Measurements from ENCODE around the gene MAMSTR.

The MAMSTR gene

DNA sequence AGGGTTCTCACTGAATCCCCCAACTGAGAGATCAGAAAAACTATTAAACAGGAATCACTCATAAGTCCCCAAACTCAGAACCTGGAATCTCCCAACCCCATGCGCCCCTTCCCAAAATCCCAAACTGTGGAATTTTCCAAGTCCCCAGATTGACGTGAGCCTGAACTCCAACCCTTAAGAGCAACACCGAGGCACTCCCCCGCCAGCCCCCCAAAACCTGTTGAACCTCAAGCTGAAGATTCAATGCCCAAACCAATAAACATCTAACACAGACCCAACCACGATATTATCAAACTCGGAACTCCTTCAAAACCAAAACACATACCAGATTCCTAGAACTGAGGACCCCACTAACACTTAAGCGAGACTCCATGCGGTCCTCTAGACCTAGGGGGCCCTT, 26.6 kb upstream of the MAMSTR start:
- no peak for DNase-seq

DNA sequence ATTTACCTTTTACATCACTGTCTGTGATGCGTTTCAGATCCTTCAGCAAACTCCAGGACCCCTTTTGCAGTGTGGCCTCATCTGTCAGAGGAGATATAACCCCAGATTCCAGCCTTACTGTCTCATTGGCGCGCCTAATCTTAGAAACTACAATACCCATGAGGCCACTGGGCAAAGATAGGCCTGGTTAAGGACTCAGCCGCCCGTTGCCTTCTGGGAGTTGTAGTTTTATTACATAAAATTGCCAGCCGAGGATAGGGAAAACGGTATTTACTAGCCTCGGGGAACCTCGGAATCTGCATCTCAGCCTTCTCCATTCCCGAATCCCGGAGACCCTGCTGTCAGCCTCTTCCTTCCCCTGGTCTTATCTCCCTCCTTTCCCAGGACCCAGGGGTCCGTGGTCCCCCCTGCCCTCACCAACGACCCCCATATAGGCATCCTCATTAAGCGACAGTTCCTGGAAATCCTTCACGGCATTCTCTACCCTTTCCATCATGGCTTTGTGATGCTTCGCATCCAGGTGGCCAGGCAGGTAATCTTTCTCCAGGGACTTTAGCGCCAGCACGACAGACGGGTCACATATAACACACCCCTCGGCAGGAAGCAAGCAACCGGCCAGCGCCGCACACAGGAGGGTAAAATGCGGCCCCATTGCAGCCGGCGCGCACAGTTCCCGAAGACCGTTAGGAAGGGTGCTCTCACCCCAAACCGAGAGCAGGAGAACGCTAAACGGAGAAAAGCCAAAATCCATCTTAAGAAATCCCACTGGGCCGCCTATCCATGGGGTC, 25.9 kb upstream of the MAMSTR start:
- DNase-seq: peak; percentile 57 to 59

DNA sequence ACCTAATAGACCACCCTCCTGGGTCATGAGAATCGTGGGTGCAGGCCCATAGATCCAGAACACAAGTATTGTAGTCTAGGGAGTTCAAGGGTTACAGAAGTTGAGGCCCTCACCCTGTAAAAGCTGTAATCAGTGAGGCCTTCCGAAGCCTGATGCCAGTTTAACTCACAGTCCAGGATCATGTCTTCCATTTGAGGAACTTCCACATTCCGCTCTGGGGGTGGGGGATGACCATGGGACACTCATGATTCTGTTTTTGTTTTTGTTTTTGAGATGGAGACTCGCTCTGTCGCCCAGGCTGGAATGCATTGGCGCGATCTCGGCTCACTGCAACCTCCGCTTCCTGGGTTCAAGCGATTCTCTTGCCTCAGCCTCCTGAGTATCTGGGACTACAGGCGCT, 22.6 kb upstream of the MAMSTR start:
- DNase-seq: no peak

DNA sequence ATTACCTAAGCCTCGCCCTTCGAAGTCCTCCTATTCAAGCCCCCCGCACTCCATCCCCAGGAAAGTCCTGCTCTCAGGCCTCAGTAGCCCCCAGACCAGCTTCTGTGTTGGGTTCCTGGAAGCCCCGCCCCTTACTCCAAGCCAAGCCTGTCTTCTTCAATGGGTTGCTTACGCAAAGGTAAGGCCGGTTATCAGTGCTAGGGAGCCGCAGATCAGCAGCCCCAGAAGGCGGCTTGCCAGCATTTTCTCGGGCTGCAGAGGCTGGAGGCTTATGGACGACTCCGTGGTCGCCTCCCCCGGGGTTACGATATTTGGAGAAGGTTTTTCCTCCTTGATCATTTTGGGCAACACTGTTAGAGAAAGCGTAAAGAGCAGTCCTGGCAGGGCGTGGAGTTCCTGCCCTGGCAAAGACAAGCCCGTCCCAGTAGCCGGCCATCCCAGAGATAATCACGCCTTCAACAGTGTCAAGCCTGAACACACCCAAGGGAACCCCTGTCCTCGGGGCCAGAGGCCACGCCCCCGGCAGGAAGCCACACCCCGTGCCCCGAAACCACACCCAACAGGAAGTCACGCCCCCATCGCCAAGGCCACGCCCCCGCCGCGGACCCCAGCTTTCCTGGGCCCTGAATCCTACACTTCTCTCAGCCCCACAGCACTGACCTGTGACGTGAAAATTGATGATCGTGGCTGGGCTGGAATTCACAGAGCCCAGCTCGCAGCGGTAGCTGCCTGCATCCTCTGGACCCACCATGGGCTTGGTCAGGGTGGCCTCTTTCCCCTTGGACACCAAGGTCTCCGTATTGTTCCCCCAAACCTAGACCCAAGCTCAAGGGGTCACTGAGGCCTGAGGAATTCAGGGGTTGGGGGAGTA, 21.8 kb upstream of the MAMSTR start:
- DNase-seq: peak; percentile 53 to 58

DNA sequence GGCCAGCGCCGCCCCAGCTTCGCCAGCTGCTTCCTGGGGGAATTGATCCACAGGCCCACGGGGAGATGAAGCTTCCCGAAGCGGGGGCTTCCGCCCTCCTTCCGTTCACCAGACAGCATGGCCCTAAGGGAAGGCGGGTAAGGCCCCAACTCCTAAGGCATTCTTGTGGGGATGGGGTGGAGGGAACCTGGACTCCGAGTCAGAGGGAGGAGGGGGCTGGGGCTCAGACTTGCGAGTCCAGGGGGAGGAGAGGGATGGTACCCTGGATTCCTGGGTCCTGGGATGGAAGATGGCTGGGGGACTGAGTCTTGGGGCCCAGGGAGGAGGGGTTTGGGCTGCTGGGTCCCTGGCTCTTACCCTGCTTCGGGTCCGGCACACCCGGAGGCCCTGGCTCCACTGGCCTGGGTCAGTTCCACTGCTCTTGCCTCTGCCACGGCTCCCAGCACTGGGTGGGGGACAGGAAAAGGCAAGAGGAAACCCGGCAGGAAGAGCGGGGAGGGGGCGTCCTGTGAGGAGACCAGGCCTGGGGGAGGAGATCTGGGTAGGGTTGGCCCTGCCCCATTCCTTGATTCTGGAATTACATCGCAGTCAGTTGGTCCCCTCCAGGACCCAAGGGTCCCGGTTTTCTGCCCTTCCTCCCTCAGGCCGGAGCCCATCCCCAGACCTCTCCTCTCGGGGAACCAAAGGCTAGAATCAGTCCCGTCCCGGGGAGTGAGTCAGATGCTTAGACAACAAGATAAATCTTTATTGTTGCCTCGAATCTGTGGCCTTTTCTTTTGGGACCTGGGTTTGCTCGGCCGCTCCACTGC, 20.8 kb upstream of the MAMSTR start, which contains the start of gene RASIP1:
RASIP1 (minus strand) TSS at position 447 of the 809 bp plus-strand sequence; CDS start at position 119, 328 bp downstream.
- DNase-seq: no peak

DNA sequence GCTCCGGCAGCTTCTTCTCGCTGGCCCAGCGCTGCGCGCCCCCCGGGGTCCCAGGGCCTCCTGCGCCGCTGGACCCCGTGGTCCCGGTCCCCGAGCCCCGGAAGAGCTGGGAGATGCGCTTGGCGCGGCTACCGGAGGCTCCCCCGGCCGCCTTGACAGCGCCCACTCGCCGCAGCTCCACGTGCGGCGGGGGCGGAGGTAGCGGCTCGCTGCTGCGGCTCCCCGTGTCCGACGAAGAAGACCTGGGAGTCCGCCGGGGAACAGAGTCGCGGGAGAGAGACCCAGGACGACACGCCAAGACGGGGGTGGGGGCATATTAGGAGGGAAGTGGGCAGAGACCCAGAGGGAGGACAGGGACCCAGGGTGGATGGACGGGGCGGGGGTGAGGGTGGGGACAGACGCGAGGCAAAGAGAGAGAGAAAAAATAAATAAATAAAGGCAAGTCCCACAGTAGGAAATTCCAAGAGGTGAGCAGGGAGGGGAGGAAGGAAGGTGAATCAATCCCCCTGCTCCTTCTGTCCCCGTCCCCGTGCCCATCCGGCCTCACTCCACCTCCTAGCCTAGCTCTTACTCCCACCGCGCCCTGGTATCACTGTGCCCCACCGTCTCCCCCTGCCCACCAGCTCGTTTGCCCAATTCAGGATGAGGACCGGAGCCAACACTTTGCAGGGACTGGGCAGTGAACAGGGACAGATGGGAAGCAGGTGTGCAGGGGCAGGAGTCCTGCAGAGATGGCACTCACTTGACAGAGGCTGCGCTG, 20.1 kb upstream of the MAMSTR start:
- no peak for DNase-seq

DNA sequence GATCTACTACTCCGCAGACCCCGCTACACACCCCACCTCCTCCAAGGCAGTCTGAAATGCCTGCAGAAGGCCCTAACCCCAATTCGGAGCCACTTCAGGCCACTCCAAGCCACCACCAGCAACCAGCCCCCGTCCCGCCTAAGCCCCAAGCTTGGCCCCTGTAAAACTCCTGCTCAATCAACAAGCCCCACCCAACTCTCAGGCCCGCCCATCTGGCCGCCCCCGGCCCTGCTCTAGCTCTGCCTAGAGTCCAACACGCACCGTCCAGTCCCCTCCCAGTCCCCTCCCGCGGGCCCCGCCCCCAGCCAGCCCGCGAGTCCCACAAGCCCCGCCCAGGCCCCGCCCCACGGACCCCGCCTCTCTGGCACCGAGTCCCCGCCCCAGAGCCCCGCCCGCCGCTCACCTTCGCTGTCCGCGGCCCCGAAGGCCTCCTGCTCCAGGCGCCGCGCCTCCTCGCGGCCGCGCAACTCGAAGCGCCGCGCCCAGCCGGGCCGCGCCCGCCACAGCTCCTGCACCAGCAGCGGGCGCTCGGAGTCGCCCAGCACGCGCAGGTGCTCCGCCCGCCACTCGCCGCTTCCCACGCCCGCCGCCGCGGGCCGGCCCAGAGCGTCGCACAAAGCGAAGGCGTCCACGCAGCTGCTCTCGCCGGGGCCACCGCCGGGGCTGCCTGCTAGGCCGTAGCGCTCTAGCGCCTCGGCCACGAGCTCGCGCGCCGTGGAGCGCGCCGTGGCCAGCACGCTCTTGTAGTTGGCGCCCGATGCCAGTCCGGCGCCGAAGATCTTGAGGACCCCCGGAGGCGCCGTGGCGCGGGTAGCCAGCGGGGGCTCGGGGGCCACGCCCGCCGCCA, 19.3 kb upstream of the MAMSTR start:
- peak; percentile 94 to 98 for DNase-seq

DNA sequence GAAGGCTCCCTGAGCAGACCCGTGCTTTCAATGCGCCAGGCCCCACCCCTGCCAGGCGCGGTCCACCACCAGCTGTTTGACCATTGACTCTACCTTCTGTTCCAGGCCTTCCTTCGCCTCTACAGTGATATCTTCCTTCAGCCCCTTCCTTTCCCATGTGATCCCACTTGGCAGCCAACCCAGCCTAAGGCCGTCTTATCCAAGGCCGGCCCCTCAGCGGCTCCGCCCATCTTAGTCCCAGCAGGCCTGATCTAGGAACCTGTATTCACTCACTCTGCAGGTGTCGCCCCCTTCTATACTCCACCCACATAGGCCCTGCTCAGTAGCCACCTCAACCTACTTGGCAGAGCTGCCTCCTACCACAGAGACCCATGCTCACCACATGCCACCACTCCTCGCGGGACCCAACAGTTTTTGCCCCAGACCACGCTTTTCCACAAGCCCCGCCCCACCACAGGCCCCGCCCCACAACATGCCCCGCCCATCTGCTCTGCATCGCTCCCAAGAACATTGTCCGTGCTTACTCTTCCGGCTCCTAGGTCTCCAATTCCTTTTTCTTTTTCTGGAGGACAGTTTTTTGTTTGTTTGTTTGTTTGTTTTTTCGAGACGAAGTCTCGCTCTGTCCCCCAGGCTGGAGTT, 18.0 kb upstream of the MAMSTR start:
- DNase-seq: no peak

DNA sequence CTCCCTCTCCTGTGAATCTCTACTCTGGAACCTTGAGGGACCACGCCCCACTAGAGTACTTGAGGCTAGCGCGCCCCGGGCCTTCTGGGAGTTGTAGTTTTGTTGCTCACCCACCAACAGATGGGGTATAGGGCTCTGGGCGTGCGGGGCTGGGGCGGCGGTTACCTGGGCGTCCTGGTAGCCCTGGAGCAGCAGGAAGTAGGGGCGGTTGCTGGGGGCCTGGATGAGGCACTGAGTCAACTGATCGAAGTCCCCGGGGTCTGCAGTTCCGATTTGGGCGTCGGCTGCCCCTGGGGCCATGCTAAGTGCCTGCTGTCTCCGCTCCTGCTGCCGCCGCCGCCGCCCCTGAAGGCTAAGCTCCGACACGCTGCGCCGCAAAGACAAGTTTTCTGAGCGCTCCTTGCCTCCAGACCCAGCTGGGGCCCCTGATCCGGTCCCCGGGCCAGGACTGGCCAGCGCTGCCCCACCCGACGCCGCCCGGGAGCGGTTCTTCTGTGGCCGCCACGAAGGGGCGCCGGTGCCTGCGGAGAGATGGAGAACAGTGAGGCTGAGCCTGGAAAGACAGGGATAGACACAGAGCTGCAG, 15.6 kb upstream of the MAMSTR start:
- no peak for DNase-seq

DNA sequence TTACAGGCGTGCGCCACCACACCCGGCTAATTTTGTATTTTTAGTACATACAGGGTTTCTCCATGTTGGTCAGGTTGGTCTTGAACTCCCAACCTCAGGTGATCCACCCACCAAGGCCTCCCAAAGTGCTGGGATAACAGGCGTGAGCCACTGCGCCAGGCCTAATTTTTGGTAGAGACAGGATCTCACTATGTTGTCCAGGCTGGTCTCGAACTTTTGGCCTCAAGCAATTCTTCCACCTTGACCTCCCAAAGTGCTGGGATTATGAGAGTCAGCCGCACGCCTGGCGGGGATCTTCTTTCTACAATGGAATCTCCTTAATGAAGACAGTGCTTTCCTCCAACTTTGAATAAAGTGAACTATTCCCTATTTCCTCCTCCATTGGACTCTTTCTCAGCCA, 15.1 kb upstream of the MAMSTR start:
- DNase-seq: no peak

DNA sequence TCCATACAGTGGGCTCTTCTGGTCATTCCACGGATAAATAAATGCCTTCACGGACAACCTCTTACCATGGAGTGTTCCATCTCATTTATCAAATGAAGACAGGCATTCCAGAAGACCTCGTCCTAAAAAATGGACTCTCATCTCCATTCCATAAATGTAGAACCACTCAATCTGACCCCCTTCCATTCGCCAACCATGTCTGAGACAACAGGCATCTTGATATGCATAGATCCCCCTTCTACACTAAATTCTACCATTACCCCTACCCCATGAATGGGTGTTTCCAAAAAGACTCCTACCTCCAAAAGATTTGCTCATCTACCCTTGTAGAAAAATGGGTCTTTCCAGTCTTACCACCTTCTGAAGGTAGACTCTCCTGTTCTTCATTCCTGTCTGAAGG, 11.9 kb upstream of the MAMSTR start:
- DNase-seq: no peak

DNA sequence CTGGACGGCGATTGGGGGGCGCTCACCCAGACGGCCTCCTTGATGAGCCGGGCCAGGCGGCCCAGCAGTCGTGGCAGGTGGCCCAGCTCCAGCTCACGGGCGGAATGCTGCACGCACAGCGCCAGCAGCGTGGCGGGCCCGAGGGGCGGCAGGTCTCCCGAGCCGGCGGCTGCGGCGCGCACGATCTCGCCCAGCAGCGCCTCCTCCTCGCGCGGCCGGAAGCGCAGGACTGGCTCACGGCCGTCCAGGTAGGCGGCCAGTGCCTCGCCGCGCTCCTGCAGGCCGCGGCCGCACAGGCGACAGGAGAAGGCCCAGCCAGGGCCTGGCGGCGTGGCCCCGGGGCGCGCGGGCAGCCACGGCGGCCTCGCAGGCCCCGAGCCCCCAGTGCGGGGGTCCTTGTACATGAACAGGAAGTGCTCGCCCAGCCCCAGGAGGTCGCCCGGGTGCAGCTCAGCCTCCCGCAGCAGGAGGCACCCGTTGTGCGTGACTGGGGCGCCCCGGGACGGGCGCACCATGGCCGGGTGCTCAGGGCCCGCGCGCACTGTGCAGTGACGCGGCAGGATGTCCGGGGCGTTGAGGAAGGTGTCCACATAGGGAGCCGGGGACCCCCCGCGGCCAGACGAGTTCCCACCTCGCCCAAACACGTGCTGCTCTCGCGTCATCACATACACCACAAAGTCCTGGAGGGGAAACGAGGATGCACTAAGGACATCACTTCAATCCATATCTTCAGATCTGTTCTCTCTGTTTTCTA, 9.6 kb upstream of the MAMSTR start:
- DNase-seq: no peak

DNA sequence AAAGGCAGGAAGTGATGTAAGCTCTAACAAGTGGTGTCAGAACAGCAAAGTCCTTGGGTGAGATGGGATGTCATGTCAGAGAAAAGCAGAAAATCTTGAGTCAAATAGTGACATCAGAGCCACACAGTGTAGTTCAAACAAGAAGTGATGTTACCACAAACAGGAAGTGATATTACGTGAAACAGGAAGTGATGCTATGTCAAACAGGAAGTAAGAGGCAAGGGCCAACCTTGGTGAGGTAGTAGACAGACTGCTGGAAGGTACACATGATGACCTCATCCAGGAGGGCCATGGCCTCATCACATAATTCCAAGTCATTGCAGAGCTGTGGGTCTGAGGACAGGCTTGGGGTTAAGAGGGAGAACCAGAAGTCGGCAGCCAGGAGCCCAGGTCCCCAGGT, 7.0 kb upstream of the MAMSTR start:
- no peak for DNase-seq

DNA sequence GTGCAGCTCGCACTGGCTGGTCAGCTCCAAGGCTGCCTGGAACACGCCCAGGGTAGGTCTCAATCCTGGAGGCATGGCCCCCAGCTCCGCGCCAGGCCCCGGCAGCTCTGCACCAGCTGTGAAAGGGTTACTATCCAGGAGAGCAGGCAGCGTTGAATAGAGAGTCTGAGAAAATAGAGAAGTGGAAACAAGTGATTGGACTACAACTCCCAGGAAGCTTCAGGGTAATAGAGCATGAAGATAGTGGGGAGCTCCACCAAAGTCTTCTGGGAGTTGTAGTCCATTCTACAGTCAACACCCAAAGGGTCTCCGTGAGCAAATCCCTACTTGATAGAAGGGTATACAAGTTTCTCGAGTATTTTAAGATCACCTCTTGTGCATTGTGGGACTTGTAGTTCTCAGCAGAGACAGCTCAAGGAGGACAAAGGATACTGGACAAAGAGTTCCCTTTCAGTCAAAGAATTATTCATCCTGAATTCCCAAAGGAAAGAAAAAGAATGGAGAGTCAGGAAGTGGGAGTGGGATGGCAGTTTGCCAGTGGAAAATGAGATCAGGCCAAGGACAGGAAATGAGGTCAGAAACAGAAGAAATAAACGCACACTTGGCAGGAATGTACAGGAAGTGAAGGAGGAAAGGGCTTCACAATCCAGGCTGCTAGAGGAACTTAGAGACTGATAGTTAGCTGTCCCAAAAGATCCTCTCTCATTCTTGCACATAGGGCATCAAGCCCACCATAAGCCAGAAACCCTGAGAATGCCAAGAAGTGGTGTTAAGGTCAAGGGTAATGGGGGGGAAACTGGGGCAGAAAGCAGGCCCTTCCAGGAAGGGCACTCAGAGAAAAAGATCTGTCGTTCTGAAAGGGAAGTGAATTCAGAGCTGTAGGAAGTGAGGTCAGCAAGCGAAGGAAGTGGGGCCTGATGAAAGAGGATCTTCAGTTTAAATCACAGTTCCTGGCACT, 5.5 kb upstream of the MAMSTR start:
- DNase-seq: no peak

DNA sequence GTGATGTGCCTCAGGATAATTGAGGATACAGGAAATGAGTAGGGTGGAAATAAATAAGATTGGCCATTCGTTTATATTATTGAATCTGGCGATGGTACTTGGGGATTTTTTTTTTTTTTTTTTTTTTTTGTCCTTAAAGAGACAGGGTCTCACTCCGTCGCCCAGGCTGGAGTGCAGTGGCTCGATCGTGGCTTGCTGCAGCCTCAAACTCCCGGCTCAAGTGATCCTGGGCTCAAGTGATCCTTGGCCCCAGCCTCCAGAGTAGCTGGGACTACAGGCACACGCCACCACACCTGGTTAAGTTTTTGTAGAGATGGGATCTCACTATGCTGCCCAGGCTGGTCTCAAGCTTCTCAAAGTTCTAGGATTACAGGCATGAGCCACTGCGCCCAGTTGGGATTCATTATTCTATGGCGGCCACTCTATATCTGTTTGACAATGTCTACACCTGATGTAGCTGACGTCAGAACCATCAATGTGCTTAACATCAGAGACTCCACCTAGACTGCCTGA, 2.7 kb upstream of the MAMSTR start:
- no peak for DNase-seq

DNA sequence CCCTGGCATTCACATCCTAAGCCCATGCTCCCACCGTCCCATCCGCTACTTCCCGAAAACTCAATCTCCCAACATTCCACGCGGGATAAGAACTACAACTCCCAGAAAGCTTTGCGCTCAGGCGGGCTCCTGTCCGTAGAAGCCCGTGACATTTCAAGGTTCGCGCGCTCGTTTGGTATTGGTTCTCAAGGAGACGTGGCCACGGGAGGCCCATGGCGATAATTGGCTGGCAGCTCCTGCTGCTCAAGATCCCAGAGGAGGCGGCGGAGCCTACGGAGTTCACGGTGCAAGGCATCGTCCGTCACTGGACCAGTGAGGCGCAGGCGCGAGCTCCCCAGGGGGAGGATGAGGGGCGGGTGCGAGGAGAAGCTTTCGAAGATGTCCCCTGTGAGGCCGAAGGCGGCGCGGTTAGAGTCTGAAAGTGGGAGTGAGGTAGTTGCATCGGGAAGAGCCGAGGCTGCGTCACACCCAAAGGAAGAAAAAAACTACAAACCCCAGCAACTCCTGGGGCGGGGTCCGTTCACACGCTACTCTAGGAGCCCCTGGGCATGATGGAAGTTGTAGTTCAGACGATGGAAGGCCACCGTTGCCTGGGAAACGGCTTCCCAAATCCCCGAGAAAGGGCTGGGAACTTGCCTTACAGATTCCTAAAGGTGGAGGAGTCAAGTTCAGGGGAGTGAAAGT, 1.2 kb upstream of the MAMSTR start:
- DNase-seq: peak; percentile 91 to 94

DNA sequence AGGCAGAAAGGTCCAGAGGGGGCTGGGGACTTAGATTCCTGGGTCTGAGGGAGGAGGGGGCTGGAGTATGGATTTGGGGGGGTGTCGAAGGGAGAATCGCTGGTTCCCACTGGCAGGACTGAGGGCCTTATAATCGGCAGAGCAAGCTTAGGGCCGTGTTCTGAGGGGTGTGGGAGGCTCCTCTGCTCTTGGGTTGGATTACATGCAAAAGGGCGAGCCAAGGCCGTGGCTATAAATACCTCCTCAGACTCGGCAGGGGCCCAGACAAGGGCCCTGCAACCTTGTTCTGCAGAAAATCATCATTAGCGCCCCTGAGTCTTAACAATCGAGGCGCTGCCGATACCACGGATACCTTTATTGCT, 707 bp upstream of the MAMSTR start:
- no peak for DNase-seq
